ENCODE results near the gene CCSER1. TPM values are rescaled to one million over a fixed set of nuclear protein-coding genes. Genes with fewer than 3 reads are reported as not detected.

CCSER1 gene
- total and polyA plus RNA-seq, 4 donors: 0.18 to 2.3 (median 1.2) TPM

GRCh38 chr4:91065117-91065516, 937.9 kb downstream of the CCSER1 start (continued):
- no peak for TF ChIP-seq HNF4G (IDR thresholded peaks at IDR 0.05)
- TF ChIP-seq HNF4A (conservative IDR thresholded peaks at IDR 0.05): no peak
- no peak for TF ChIP-seq FOXA1 (IDR thresholded peaks at IDR 0.05)
- no peak for TF ChIP-seq JUND (IDR thresholded peaks at IDR 0.05)

DNA sequence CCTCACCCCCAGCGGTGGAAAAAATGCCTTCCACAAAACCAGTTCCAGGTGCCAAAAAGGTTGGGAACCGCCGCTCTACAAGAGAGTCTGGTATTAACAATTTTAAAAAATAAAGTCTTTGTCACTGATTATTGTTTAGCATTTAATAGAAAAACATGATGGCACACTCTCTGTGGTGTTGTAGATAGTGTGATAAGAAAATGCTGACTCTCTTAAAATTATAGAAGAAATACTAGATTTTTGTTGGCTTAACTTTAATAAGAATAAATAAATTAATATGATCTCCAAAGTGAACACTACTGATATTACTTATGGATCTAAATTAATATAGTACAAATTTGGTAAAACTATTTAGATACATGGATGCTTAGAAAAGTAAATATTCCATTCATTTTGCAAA, 943.5 kb downstream of the CCSER1 start:
- no peak overlapping the region for H3K9ac ChIP-seq (ENCODE audit: low read depth in 1 of 2, low read length in 2 of 2)
- 87% methylated on average over 3 of the region's 3 CpGs for WGBS
- no peak for DNase-seq (ENCODE audit: low spot score)
- TF ChIP-seq ATF3 (IDR thresholded peaks at IDR 0.05) (no peak), NR2F2 (IDR thresholded peaks at IDR 0.05) (no peak), TAF1 (conservative IDR thresholded peaks at IDR 0.05) (no peak), EGR1 (IDR thresholded peaks at IDR 0.05; ENCODE audit: low read depth in 2 of 2) (no peak), RXRA (IDR thresholded peaks at IDR 0.05) (no peak), HNF4A (conservative IDR thresholded peaks at IDR 0.05) (no peak), FOXA1 (IDR thresholded peaks at IDR 0.05) (no peak), SP1 (IDR thresholded peaks at IDR 0.05) (no peak), MAX (IDR thresholded peaks at IDR 0.05) (no peak), CTCF (IDR thresholded peaks at IDR 0.05; ENCODE audit: low read depth, low read length, missing input control) (no peak), YY1 (IDR thresholded peaks at IDR 0.05) (no peak), JUND (IDR thresholded peaks at IDR 0.05) (no peak), RAD21 (IDR thresholded peaks at IDR 0.05) (no peak), GABPA (IDR thresholded peaks at IDR 0.05 in 1 of 2, conservative IDR thresholded peaks at IDR 0.05 in 1 of 2) (no peak), FOXA2 (IDR thresholded peaks at IDR 0.05) (no peak), HNF4G (IDR thresholded peaks at IDR 0.05) (no peak)
- TF ChIP-seq, protein P1, sequence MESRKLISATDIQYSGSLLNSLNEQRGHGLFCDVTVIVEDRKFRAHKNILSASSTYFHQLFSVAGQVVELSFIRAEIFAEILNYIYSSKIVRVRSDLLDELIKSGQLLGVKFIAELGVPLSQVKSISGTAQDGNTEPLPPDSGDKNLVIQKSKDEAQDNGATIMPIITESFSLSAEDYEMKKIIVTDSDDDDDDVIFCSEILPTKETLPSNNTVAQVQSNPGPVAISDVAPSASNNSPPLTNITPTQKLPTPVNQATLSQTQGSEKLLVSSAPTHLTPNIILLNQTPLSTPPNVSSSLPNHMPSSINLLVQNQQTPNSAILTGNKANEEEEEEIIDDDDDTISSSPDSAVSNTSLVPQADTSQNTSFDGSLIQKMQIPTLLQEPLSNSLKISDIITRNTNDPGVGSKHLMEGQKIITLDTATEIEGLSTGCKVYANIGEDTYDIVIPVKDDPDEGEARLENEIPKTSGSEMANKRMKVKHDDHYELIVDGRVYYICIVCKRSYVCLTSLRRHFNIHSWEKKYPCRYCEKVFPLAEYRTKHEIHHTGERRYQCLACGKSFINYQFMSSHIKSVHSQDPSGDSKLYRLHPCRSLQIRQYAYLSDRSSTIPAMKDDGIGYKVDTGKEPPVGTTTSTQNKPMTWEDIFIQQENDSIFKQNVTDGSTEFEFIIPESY (IDR thresholded peaks at IDR 0.05): no peak
- TF ChIP-seq, protein P2, sequence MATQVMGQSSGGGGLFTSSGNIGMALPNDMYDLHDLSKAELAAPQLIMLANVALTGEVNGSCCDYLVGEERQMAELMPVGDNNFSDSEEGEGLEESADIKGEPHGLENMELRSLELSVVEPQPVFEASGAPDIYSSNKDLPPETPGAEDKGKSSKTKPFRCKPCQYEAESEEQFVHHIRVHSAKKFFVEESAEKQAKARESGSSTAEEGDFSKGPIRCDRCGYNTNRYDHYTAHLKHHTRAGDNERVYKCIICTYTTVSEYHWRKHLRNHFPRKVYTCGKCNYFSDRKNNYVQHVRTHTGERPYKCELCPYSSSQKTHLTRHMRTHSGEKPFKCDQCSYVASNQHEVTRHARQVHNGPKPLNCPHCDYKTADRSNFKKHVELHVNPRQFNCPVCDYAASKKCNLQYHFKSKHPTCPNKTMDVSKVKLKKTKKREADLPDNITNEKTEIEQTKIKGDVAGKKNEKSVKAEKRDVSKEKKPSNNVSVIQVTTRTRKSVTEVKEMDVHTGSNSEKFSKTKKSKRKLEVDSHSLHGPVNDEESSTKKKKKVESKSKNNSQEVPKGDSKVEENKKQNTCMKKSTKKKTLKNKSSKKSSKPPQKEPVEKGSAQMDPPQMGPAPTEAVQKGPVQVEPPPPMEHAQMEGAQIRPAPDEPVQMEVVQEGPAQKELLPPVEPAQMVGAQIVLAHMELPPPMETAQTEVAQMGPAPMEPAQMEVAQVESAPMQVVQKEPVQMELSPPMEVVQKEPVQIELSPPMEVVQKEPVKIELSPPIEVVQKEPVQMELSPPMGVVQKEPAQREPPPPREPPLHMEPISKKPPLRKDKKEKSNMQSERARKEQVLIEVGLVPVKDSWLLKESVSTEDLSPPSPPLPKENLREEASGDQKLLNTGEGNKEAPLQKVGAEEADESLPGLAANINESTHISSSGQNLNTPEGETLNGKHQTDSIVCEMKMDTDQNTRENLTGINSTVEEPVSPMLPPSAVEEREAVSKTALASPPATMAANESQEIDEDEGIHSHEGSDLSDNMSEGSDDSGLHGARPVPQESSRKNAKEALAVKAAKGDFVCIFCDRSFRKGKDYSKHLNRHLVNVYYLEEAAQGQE (IDR thresholded peaks at IDR 0.05): no peak
- H3K27ac ChIP-seq (ENCODE audit: low read depth in 1 of 2, low read length in 2 of 2): no peak overlapping the region
- H3K4me3 ChIP-seq (ENCODE audit: low read depth in 1 of 3, low read length in 3 of 3): no peak overlapping the region
- no peaks in the 10 kb centered on the region for H3K36me3 ChIP-seq (ENCODE audit: control insufficient read depth in 4 of 4, insufficient read depth in 3 of 4, low read depth in 1 of 4, low read length in 3 of 4)
- H3K27me3 ChIP-seq (ENCODE audit: control insufficient read depth in 4 of 4, insufficient read depth in 4 of 4, low read length in 3 of 4): no peaks in the 10 kb centered on the region
- no peaks in the 10 kb centered on the region for H3K9me3 ChIP-seq (ENCODE audit: control insufficient read depth in 4 of 4, low read length in 3 of 4)
- H3K4me1 ChIP-seq (ENCODE audit: control insufficient read depth in 4 of 4, insufficient read depth in 4 of 4, low read length in 3 of 4): no peaks in the 10 kb centered on the region

Data from liver (tissue), 9 donors.